Mammary epithelial cell (primary cell): ENCODE data around the gene NCKAP5.

ENCODE experiments used
- CTCF ChIP-seq, 2 donors: IDR thresholded peaks in 1 of 2; conservative IDR thresholded peaks in 1 of 2; 2 replicates each; pipeline ENCODE4 v1.5.1; 2011 to 2012; ENCODE audit warnings: inconsistent platforms in 2 of 2, low read length in 2 of 2, mild to moderate bottlenecking in 2 of 2, control low read depth in 1 of 2, low read depth in 1 of 2; ENCODE audit not compliant: insufficient read depth in 1 of 2; ENCODE audit errors: extremely low read depth in 1 of 2
- EZH2 ChIP-seq: IDR thresholded peaks from 2 replicates; pipeline ENCODE4 v1.6.1; 2012; ENCODE audit warnings: low read length, inconsistent platforms, borderline replicate concordance

- TF ChIP-seq CTCF (conservative IDR thresholded peaks at IDR 0.05 in 1 of 2, IDR thresholded peaks at IDR 0.05 in 1 of 2; ENCODE audit: extremely low read depth in 1 of 2, insufficient read depth in 1 of 2, low read depth in 1 of 2, low read length in 2 of 2) (no peak), EZH2 (no peak)
These were observed 570.0 kb downstream of the NCKAP5 start for GRCh38 chr2:132998221-132998620.
